Hepatocyte (in vitro differentiated cells): Measurements from ENCODE around the gene TFE3.

Experiments
- EZH2 ChIP-seq: fragments of 200-600 bp; sonication (generic); IDR thresholded peaks from 2 replicates; pipeline ENCODE4 v1.6.1; 2016; ENCODE audit warnings: antibody characterized with exemption, mild to moderate bottlenecking, borderline replicate concordance
- EZH2phosphoT487 ChIP-seq: fragments of 200-600 bp; sonication (generic); IDR thresholded peaks from one replicate; pipeline ENCODE4 v1.6.1; 2018; ENCODE audit warnings: antibody characterized with exemption, mild to moderate bottlenecking, low read depth, moderate library complexity; ENCODE audit not compliant: unreplicated experiment, severe bottlenecking
- TF ChIP-seq, protein P1 (sequence below): fragments of 200-600 bp; sonication (generic); IDR thresholded peaks from 2 replicates; pipeline ENCODE4 v1.5.1; 2016; ENCODE audit warnings: antibody characterized with exemption, mild to moderate bottlenecking; ENCODE audit not compliant: poor library complexity

DNA sequence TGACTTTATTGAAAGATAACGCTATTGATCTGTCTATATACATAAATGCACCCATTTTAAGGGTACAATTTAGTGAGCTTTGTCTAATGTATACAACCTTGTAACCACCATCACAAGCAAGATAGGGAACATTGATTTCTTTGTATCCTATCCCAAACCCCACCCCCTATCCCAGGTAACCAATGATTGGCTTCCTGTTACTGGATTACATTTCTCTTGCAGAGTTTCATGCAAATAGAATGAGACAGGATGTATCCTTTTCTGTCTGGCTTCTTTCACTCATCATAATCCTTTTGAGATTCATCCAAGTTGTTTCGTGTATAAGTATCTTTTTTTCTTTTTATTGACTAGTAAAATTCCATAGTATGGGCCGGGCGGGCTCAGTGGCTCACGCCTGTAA is 39.5 kb downstream of the TFE3 start:
- no peak for TF ChIP-seq EZH2
- TF ChIP-seq, protein P1, sequence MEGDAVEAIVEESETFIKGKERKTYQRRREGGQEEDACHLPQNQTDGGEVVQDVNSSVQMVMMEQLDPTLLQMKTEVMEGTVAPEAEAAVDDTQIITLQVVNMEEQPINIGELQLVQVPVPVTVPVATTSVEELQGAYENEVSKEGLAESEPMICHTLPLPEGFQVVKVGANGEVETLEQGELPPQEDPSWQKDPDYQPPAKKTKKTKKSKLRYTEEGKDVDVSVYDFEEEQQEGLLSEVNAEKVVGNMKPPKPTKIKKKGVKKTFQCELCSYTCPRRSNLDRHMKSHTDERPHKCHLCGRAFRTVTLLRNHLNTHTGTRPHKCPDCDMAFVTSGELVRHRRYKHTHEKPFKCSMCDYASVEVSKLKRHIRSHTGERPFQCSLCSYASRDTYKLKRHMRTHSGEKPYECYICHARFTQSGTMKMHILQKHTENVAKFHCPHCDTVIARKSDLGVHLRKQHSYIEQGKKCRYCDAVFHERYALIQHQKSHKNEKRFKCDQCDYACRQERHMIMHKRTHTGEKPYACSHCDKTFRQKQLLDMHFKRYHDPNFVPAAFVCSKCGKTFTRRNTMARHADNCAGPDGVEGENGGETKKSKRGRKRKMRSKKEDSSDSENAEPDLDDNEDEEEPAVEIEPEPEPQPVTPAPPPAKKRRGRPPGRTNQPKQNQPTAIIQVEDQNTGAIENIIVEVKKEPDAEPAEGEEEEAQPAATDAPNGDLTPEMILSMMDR = no peak
- no peak for TF ChIP-seq EZH2phosphoT487
